GM18873 (cell line): Measurements from ENCODE around the gene TUBGCP5.
A peak's percentile ranks its signal among the peaks of the same experiment; 100 is the strongest.
"Not testable (repeated sequence)": the region's sequence is repeated elsewhere in the genome, so short reads cannot be mapped to it uniquely, and the experiment has no call there.

Experiments
- ATAC-seq: cut with Tn5 transposase; IDR thresholded peaks from one replicate; pipeline ENCODE4 v1.9.1; 2021; ENCODE audit warnings: mild to moderate bottlenecking, moderate library complexity, moderate number of reproducible peaks; ENCODE audit not compliant: unreplicated experiment, low FRiP score

The TUBGCP5 gene

GRCh38 chr15:23043987-23044386, 4.6 kb upstream of the TUBGCP5 start:
- ATAC-seq = not testable (repeated sequence)

GRCh38 chr15:23043535-23043934, 4.2 kb upstream of the TUBGCP5 start:
- not testable (repeated sequence) for ATAC-seq

GRCh38 chr15:23041736-23042135, 2.4 kb upstream of the TUBGCP5 start:
- not testable (repeated sequence) for ATAC-seq

- no peak for ATAC-seq
Measured at GRCh38 chr15:23039917-23040281, 530 bp upstream of the TUBGCP5 start.

- ATAC-seq = peak; percentile 22
Measured at GRCh38 chr15:23038726-23039142, 635 bp downstream of the TUBGCP5 start.

GRCh38 chr15:23035964-23036566, 3.3 kb downstream of the TUBGCP5 start:
- ATAC-seq = no peak

- ATAC-seq = no peak
Measured at GRCh38 chr15:23033979-23034378, 5.4 kb downstream of the TUBGCP5 start.

- no peak for ATAC-seq
Measured at GRCh38 chr15:23026218-23026617, 13.2 kb downstream of the TUBGCP5 start.

GRCh38 chr15:23022156-23022555, 17.2 kb downstream of the TUBGCP5 start:
- no peak for ATAC-seq

GRCh38 chr15:23014394-23015000, 24.9 kb downstream of the TUBGCP5 start:
- ATAC-seq = no peak

GRCh38 chr15:23013681-23014080, 25.7 kb downstream of the TUBGCP5 start:
- ATAC-seq = no peak

GRCh38 chr15:23012616-23013015, 26.8 kb downstream of the TUBGCP5 start:
- not testable (repeated sequence) for ATAC-seq

GRCh38 chr15:23003736-23004135, 35.6 kb downstream of the TUBGCP5 start:
- no peak for ATAC-seq

GRCh38 chr15:23002920-23003319, 36.4 kb downstream of the TUBGCP5 start:
- no peak for ATAC-seq

GRCh38 chr15:22995795-22996194, 43.6 kb downstream of the TUBGCP5 start:
- ATAC-seq = no peak

GRCh38 chr15:22992024-22992326, 47.4 kb downstream of the TUBGCP5 start:
- ATAC-seq = no peak

- no peak for ATAC-seq
Measured at GRCh38 chr15:22989576-22990477, 49.5 kb downstream of the TUBGCP5 start.

GRCh38 chr15:22988811-22989210, 50.6 kb downstream of the TUBGCP5 start:
- ATAC-seq = no peak

GRCh38 chr15:22981931-22982330, 57.4 kb downstream of the TUBGCP5 start:
- not testable (repeated sequence) for ATAC-seq

GRCh38 chr15:22981051-22981840, 58.1 kb downstream of the TUBGCP5 start:
- no peak for ATAC-seq
